ENCODE measurements around the gene OR2D2.
"Not testable (repeated sequence)": the region's sequence is repeated elsewhere in the genome, so short reads cannot be mapped to it uniquely, and the experiment has no call there.

The OR2D2 gene

DNA sequence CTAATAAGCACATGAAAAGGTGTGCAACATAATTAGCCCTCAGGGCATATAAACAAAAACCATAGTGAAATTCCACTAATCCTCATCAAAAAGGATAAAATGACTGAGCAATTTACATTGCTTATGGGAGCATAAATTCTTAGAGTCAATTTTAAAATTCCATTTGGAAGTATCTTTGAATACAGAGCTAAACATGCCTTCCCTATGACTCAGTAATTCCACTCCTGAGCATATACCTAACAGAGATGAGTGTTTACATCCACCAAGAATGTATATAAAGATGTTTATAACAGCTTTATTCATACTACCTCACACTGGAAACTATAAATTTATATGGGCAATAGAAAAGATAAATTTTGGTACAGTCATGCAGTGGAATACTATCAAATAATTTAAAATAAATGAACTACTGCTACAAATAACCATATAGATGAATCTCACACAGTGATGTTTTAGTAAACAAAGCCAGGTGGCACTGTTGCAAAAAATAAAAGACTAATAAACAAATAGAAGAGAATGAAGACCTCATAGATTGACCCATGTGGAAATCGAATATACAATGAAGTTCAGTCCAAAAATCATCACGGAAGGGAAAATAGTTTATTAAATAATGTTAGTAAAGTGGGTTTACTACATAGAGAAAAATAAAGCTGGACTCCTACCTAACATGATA, 8.2 kb upstream of the OR2D2 start:
- no peaks in the 10 kb centered on the region for H3K9me3 Mint-ChIP-seq
- no peaks in the 10 kb centered on the region for H3K36me3 Mint-ChIP-seq
- no peak for DNase-seq
- no peak overlapping the region for H3K4me3 Mint-ChIP-seq
- no peak overlapping the region for H3K27ac Mint-ChIP-seq
- CTCF ChIA-PET: no interaction called here
- H3K27me3 Mint-ChIP-seq: peaks cover 6% of the 10 kb centered on the region
- no peaks in the 10 kb centered on the region for H3K4me1 Mint-ChIP-seq

- H3K36me3 Mint-ChIP-seq: no peaks in the 10 kb centered on the region
- H3K4me1 Mint-ChIP-seq: no peaks in the 10 kb centered on the region
- no peak overlapping the region for H3K27ac Mint-ChIP-seq
- peaks cover 4% of the 10 kb centered on the region for H3K27me3 Mint-ChIP-seq
- CTCF ChIA-PET: no interaction called here
- H3K9me3 Mint-ChIP-seq: no peaks in the 10 kb centered on the region
- H3K4me3 Mint-ChIP-seq: no peak overlapping the region
- DNase-seq: no peak
These were observed 6.6 kb upstream of the OR2D2 start for GRCh38 chr11:6898911-6899310.

DNA sequence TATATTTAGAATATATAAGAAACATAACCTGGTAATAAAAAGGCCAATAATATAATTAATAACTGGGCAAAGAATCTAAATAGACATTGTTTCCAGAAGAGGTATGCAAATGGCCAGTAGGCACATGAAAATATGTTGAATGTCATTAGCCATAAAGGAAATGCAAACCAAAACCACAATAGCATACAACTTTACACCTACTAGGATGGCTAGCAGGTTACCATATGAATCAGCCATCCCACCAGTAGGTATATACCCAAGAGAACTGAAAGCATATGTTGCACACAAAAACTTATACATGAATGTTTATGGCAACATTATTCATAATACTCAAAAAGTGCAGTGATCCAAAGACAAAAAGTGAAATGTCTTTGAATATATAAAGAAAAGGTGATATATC, 2.7 kb upstream of the OR2D2 start:
- Mint-ChIP-seq H3K9me3 (no peaks in the 10 kb centered on the region), H3K4me1 (no peaks in the 10 kb centered on the region), H3K4me3 (no peak overlapping the region), H3K36me3 (no peaks in the 10 kb centered on the region), H3K27me3 (peaks cover 4% of the 10 kb centered on the region), H3K27ac (no peak overlapping the region)
- CTCF ChIA-PET: no interaction called here
- no peak for DNase-seq

DNA sequence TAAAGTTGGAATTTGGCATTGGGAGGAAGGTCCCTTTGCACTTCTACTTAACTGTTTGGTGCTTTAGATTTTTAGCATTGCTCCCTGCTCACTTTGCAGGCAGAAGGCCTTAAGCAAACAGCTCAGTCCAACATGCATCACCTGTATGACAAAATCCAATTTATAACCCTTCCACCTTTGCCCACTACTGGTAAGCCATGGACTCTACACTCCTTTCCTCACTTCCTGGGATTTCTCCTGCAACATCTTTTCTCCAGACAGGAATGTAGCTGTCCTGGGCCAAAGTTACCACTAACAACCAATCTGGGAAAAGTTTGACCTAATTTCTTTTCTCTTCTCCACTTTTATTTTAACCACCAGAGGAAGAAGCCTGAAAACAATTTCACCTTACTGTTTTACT, 1.8 kb upstream of the OR2D2 start:
- Mint-ChIP-seq H3K27me3 (peaks cover 4% of the 10 kb centered on the region), H3K36me3 (no peaks in the 10 kb centered on the region), H3K4me3 (no peak overlapping the region), H3K27ac (no peak overlapping the region), H3K9me3 (no peaks in the 10 kb centered on the region), H3K4me1 (no peaks in the 10 kb centered on the region)
- CTCF ChIA-PET: no interaction called here
- no peak for DNase-seq

- DNase-seq: no peak
- CTCF ChIA-PET: no interaction called here
- Mint-ChIP-seq H3K4me3 (no peak overlapping the region), H3K4me1 (no peaks in the 10 kb centered on the region), H3K36me3 (no peaks in the 10 kb centered on the region), H3K27ac (no peak overlapping the region), H3K9me3 (peaks cover 2% of the 10 kb centered on the region), H3K27me3 (peaks cover 4% of the 10 kb centered on the region)
These were observed 2.5 kb downstream of the OR2D2 start for GRCh38 chr11:6889835-6890234.

GRCh38 chr11:6888830-6889229, 3.5 kb downstream of the OR2D2 start:
- H3K27ac Mint-ChIP-seq: no peak overlapping the region
- H3K4me1 Mint-ChIP-seq: no peaks in the 10 kb centered on the region
- no peaks in the 10 kb centered on the region for H3K27me3 Mint-ChIP-seq
- no peaks in the 10 kb centered on the region for H3K36me3 Mint-ChIP-seq
- DNase-seq: no peak
- no peak overlapping the region for H3K4me3 Mint-ChIP-seq
- CTCF ChIA-PET: no interaction called here
- H3K9me3 Mint-ChIP-seq: peaks cover 2% of the 10 kb centered on the region

GRCh38 chr11:6887711-6888110, 4.6 kb downstream of the OR2D2 start:
- CTCF ChIA-PET, H3K27me3 Mint-ChIP-seq, DNase-seq, H3K4me1 Mint-ChIP-seq, H3K27ac Mint-ChIP-seq, H3K36me3 Mint-ChIP-seq, H3K9me3 Mint-ChIP-seq, H3K4me3 Mint-ChIP-seq: not testable (repeated sequence)

DNA sequence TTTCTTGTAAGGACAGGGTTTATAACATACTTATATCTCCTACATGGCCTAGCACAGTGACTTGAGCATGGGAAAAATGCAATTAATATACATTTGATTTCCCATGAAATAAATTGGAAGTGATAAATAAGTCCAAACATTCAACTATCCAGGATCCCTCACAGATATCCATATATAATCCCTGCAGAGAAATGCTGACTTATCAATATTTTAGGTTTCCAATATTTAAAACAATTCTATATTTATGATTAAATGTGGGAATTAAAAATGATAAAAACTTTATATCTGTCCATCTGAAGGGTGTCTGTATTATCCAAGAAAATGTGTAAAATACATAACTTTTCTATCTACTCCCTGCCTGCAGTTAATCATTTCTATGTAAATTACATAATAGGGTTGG, 9.5 kb downstream of the OR2D2 start:
- H3K4me1 Mint-ChIP-seq: no peaks in the 10 kb centered on the region
- no peak overlapping the region for H3K27ac Mint-ChIP-seq
- peaks cover 2% of the 10 kb centered on the region for H3K9me3 Mint-ChIP-seq
- no peaks in the 10 kb centered on the region for H3K27me3 Mint-ChIP-seq
- no peaks in the 10 kb centered on the region for H3K36me3 Mint-ChIP-seq
- CTCF ChIA-PET: no interaction called here
- H3K4me3 Mint-ChIP-seq: no peak overlapping the region
- no peak for DNase-seq

GRCh38 chr11:6876914-6877313, 15.4 kb downstream of the OR2D2 start:
- Mint-ChIP-seq H3K9me3 (no peaks in the 10 kb centered on the region), H3K4me1 (no peaks in the 10 kb centered on the region), H3K27me3 (no peaks in the 10 kb centered on the region), H3K36me3 (no peaks in the 10 kb centered on the region), H3K4me3 (no peak overlapping the region), H3K27ac (no peak overlapping the region)
- DNase-seq: no peak
- CTCF ChIA-PET: no interaction called here

GRCh38 chr11:6876325-6876724, 16.0 kb downstream of the OR2D2 start, which contains the start of gene OR10A4:
TSS of gene OR10A4 (plus strand) at chr11:6876625. CDS start at chr11:6876648, 23 bp downstream.
- DNase-seq: no peak
- no peaks in the 10 kb centered on the region for H3K36me3 Mint-ChIP-seq
- H3K4me3 Mint-ChIP-seq: no peak within 1 kb of the TSS
- CTCF ChIA-PET: no interaction called here
- no peaks in the 10 kb centered on the region for H3K4me1 Mint-ChIP-seq
- no peak within 1 kb of the TSS for H3K27ac Mint-ChIP-seq
- no peaks in the 10 kb centered on the region for H3K27me3 Mint-ChIP-seq
- H3K9me3 Mint-ChIP-seq: no peaks in the 10 kb centered on the region

GRCh38 chr11:6875761-6876160, 16.5 kb downstream of the OR2D2 start:
- Mint-ChIP-seq H3K4me1 (no peaks in the 10 kb centered on the region), H3K4me3 (no peak overlapping the region), H3K36me3 (no peaks in the 10 kb centered on the region), H3K9me3 (no peaks in the 10 kb centered on the region), H3K27ac (no peak overlapping the region), H3K27me3 (no peaks in the 10 kb centered on the region)
- CTCF ChIA-PET: no interaction called here
- no peak for DNase-seq

DNA sequence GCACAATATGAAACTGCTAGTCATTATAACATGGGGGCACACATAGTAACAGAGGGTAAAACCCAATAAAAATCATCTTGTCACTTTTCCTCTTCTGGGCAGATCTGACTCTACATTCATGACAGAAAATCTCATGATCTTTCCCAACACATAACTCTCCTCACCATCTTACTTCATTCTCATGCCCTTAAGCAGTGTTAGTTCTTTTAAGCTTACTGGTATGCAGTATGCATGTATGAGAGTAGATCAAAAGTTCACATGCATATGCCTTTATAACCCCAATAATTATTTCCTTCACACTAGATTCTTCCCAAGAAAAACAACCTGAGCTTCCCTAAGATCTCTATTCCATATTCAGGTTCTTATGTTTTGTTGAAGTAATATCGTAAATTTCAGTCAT, 21.0 kb downstream of the OR2D2 start:
- no peak overlapping the region for H3K4me3 Mint-ChIP-seq
- no peak for DNase-seq
- no peaks in the 10 kb centered on the region for H3K27me3 Mint-ChIP-seq
- no peaks in the 10 kb centered on the region for H3K4me1 Mint-ChIP-seq
- CTCF ChIA-PET: no interaction called here
- H3K9me3 Mint-ChIP-seq: no peaks in the 10 kb centered on the region
- no peaks in the 10 kb centered on the region for H3K36me3 Mint-ChIP-seq
- H3K27ac Mint-ChIP-seq: no peak overlapping the region

DNA sequence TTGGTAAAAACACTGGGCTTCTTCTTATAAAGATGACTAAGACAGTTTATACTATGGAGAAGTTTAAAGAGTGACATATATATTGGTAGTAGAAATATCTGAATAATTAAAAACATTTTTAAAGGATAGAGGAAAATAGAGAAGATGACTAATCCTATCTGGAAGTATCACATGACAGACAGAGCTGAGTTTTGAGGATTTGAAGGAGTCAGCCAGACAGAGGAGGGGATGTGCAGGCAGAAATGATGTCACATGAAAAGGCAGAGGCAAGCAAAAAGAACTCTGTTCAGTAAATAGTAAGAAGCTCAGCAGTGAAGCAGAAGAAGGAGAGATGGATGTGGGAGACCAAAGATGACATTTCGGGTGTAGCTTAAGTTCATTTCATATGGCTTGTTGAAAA, 27.9 kb downstream of the OR2D2 start:
- CTCF ChIA-PET: no interaction called here
- Mint-ChIP-seq H3K27ac (no peak overlapping the region), H3K4me1 (no peaks in the 10 kb centered on the region), H3K27me3 (no peaks in the 10 kb centered on the region), H3K9me3 (no peaks in the 10 kb centered on the region), H3K36me3 (no peaks in the 10 kb centered on the region), H3K4me3 (no peak overlapping the region)
- DNase-seq: no peak

- no peak for DNase-seq
- Mint-ChIP-seq H3K27ac (no peak within 1 kb of the TSS), H3K4me3 (no peak within 1 kb of the TSS), H3K27me3 (no peaks in the 10 kb centered on the region), H3K4me1 (no peaks in the 10 kb centered on the region), H3K36me3 (no peaks in the 10 kb centered on the region), H3K9me3 (no peaks in the 10 kb centered on the region)
- CTCF ChIA-PET: no interaction called here
These were observed 29.3 kb downstream of the OR2D2 start, which contains the start of gene OR10A2 for GRCh38 chr11:6862961-6863360. TSS of gene OR10A2 (plus strand) at chr11:6863057. CDS start at chr11:6869755, 6,698 bp downstream.

- Mint-ChIP-seq H3K36me3 (no peaks in the 10 kb centered on the region), H3K9me3 (peaks cover 5% of the 10 kb centered on the region), H3K27me3 (no peaks in the 10 kb centered on the region), H3K4me1 (peaks cover 2% of the 10 kb centered on the region), H3K4me3 (no peak overlapping the region), H3K27ac (no peak overlapping the region)
- DNase-seq: no peak
- CTCF ChIA-PET: no interaction called here
These were observed 35.4 kb downstream of the OR2D2 start for GRCh38 chr11:6856871-6857270.
